H1 (cell line): Measurements from ENCODE around the gene FGF1. TPM values are rescaled to one million over a fixed set of nuclear protein-coding genes. Genes with fewer than 3 reads are reported as not detected.

Source experiments
- CTCF ChIA-PET: fragments of 300-600 bp; sonication (Branson Sonifier 250); formaldehyde crosslinking; loops from one replicate; lab custom pipeline; 2021; ENCODE audit not compliant: partially characterized antibody; lab: Charles Lee
- POLR2A ChIA-PET: fragments of 300-600 bp; sonication (Branson Sonifier 250); formaldehyde crosslinking; loops from one replicate; lab custom pipeline; 2021; ENCODE audit warnings: inconsistent platforms; ENCODE audit not compliant: partially characterized antibody; lab: Charles Lee
- DNase-seq, 2 experiments: peaks; one replicate each; pipeline versions ENCODE4 v3.0.0 to v3.0.0-alpha.2; 2010 to 2022; ENCODE audit warnings: low spot score in 2 of 2, low read depth in 1 of 2, mixed read lengths in 1 of 2
- FAIRE-seq: peaks from 2 replicates; lab custom pipeline; 2011; peaks lifted over from hg19 to GRCh38; lab: Jason Lieb, UNC
- H2AFZ ChIP-seq: 2 replicates; pipeline ENCODE4 v1.8.1; 2012; ENCODE audit warnings: low read length, inconsistent platforms
- H2AK5ac ChIP-seq: 2 replicates; pipeline ENCODE4 v1.6.1; 2013; ENCODE audit warnings: low read depth, low read length
- H2BK120ac ChIP-seq: replicated peaks from 2 replicates; pipeline ENCODE3; 2013; ENCODE audit warnings: low read depth, low read length, inconsistent platforms
- H2BK12ac ChIP-seq: 2 replicates; pipeline ENCODE4 v1.6.1; 2013; ENCODE audit warnings: low read depth, low read length
- H2BK15ac ChIP-seq: 2 replicates; pipeline ENCODE4 v1.6.1; 2013; ENCODE audit warnings: low read length
- H2BK20ac ChIP-seq: 2 replicates; pipeline ENCODE4 v1.6.1; 2013; ENCODE audit warnings: low read length
- H2BK5ac ChIP-seq: 2 replicates; pipeline ENCODE4 v1.6.1; 2013; ENCODE audit warnings: low read depth, low read length
- H3K14ac ChIP-seq: 2 replicates; pipeline ENCODE4 v1.6.1; 2013; ENCODE audit warnings: inconsistent platforms; ENCODE audit not compliant: insufficient read length
- H3K18ac ChIP-seq: 2 replicates; pipeline ENCODE4 v1.6.1; 2013; ENCODE audit warnings: low read length; ENCODE audit errors: extremely low read depth
- H3K23ac ChIP-seq: 2 replicates; pipeline ENCODE4 v1.6.1; 2013; ENCODE audit warnings: inconsistent platforms; ENCODE audit not compliant: insufficient read length
- H3K23me2 ChIP-seq: 2 replicates; pipeline ENCODE4 v1.6.1; 2013; ENCODE audit warnings: low read depth, low read length
- H3K27ac ChIP-seq: 2 replicates; pipeline ENCODE4 v1.6.1; 2011; ENCODE audit warnings: low read depth, low read length, inconsistent platforms
- H3K27me3 ChIP-seq, 4 experiments: replicated peaks in 1 of 4; 1 replicate in 1 of 4; 2 replicates in 3 of 4; pipeline versions ENCODE4 v1.6.1 to v1.8.1; 2011 to 2013; ENCODE audit warnings: low read length in 3 of 4, mild to moderate bottlenecking in 3 of 4, inconsistent platforms in 2 of 4, mixed read lengths in 2 of 4, moderate library complexity in 1 of 4; ENCODE audit not compliant: control insufficient read depth in 3 of 4, insufficient read depth in 3 of 4; ENCODE audit errors: extremely low read depth in 1 of 4
- H3K36me3 ChIP-seq, 4 experiments: 2 replicates each; pipeline versions ENCODE4 v1.6.1 to v1.8.1; 2011 to 2013; ENCODE audit warnings: mild to moderate bottlenecking in 4 of 4, low read length in 3 of 4, moderate library complexity in 2 of 4, control low read depth in 1 of 4, inconsistent platforms in 1 of 4; ENCODE audit not compliant: insufficient read depth in 4 of 4, control insufficient read depth in 2 of 4
- H3K4ac ChIP-seq: replicated peaks from 2 replicates; pipeline ENCODE3; 2013; ENCODE audit warnings: low read length, low read depth, mixed read lengths, inconsistent platforms; ENCODE audit not compliant: insufficient read length
- H3K4me1 ChIP-seq, 4 experiments: replicated peaks in 1 of 4; 1 replicate in 1 of 4; 2 replicates in 3 of 4; pipeline versions ENCODE4 v1.6.1 to v1.8.1; 2011 to 2013; ENCODE audit warnings: low read length in 3 of 4, inconsistent platforms in 2 of 4, mixed read lengths in 1 of 4; ENCODE audit not compliant: insufficient read depth in 4 of 4, control insufficient read depth in 3 of 4
- H3K4me2 ChIP-seq, 2 experiments: 2 replicates each; pipeline versions ENCODE4 v1.6.1 to v1.8.1; 2011 to 2013; ENCODE audit warnings: low read depth in 2 of 2, low read length in 2 of 2, control low read depth in 1 of 2, inconsistent platforms in 1 of 2, mild to moderate bottlenecking in 1 of 2; ENCODE audit not compliant: insufficient read depth in 1 of 2
- H3K4me3 ChIP-seq, 4 experiments: fragments of 200-600, 300-600 bp in 1 of 4; sonication (generic), shearing (Covaris generic), sonication (Bioruptor Twin) in 1 of 4; 2 replicates each; pipeline versions ENCODE4 v1.5.1 to v1.8.1; 2011 to 2016; ENCODE audit warnings: low read length in 4 of 4, low read depth in 3 of 4, control low read depth in 2 of 4, inconsistent platforms in 2 of 4, mild to moderate bottlenecking in 2 of 4, mixed read lengths in 1 of 4, moderate library complexity in 1 of 4; ENCODE audit not compliant: insufficient read depth in 2 of 4; ENCODE audit errors: extremely low read depth in 1 of 4
- H3K56ac ChIP-seq: replicated peaks from 2 replicates; pipeline ENCODE3; 2013; ENCODE audit warnings: low read depth, mild to moderate bottlenecking, mixed read lengths, low read length, inconsistent platforms; ENCODE audit not compliant: insufficient read length
- H3K79me1 ChIP-seq: 2 replicates; pipeline ENCODE4 v1.6.1; 2013; ENCODE audit warnings: low read depth, low read length, control low read depth
- H3K79me2 ChIP-seq, 2 experiments: 2 replicates each; pipeline versions ENCODE4 v1.6.1 to v1.8.1; 2012 to 2013; ENCODE audit warnings: low read length in 2 of 2, mild to moderate bottlenecking in 2 of 2, inconsistent platforms in 1 of 2; ENCODE audit not compliant: insufficient read depth in 2 of 2, control insufficient read depth in 1 of 2
- H3K9ac ChIP-seq, 4 experiments: replicated peaks in 1 of 4; 1 replicate in 1 of 4; 2 replicates in 3 of 4; pipeline versions ENCODE4 v1.6.1 to v1.8.1; 2011 to 2013; ENCODE audit warnings: low read depth in 3 of 4, low read length in 3 of 4, control low read depth in 2 of 4, mild to moderate bottlenecking in 2 of 4, moderate library complexity in 2 of 4, inconsistent platforms in 1 of 4; ENCODE audit errors: extremely low read depth in 1 of 4
- H3K9me3 ChIP-seq, 2 experiments: 2 replicates each; pipeline versions ENCODE4 v1.6.1 to v1.8.1; 2012 to 2013; ENCODE audit warnings: mild to moderate bottlenecking in 2 of 2, moderate library complexity in 2 of 2, control low read depth in 1 of 2, inconsistent platforms in 1 of 2, low read depth in 1 of 2, low read length in 1 of 2, mixed read lengths in 1 of 2; ENCODE audit not compliant: insufficient read depth in 2 of 2
- H4K20me1 ChIP-seq, 2 experiments: replicated peaks in 1 of 2; 2 replicates each; pipeline versions ENCODE3 to v1.8.1; 2011 to 2013; ENCODE audit warnings: inconsistent platforms in 2 of 2, low read length in 2 of 2, mild to moderate bottlenecking in 1 of 2; ENCODE audit not compliant: insufficient read depth in 2 of 2, control insufficient read depth in 1 of 2
- H4K5ac ChIP-seq: 2 replicates; pipeline ENCODE4 v1.6.1; 2013; ENCODE audit warnings: low read length, low read depth, mixed read lengths, inconsistent platforms; ENCODE audit not compliant: insufficient read length
- H4K8ac ChIP-seq: 2 replicates; pipeline ENCODE4 v1.8.0; 2013; ENCODE audit warnings: mild to moderate bottlenecking, moderate library complexity, low read length, inconsistent platforms; ENCODE audit not compliant: insufficient read depth; ENCODE audit errors: extremely low read depth
- H4K91ac ChIP-seq: replicated peaks from 2 replicates; pipeline ENCODE3; 2013; ENCODE audit warnings: low read length, mixed read lengths, inconsistent platforms; ENCODE audit not compliant: insufficient read length
- BCL11A ChIP-seq, 2 experiments: IDR thresholded peaks; one replicate each; pipeline ENCODE4 v1.6.1; 2011; ENCODE audit warnings: low read depth in 2 of 2, low read length in 2 of 2, mild to moderate bottlenecking in 2 of 2
- E2F6 ChIP-seq: IDR thresholded peaks from 2 replicates; pipeline ENCODE4 v1.6.1; 2012; ENCODE audit warnings: inconsistent platforms
- KDM1A ChIP-seq: fragments of 200-600, 300-600 bp; sonication (generic); IDR thresholded peaks from 2 replicates; pipeline ENCODE4 v1.7.1; 2016; ENCODE audit warnings: mild to moderate bottlenecking, low read length, borderline replicate concordance
- NRF1 ChIP-seq: IDR thresholded peaks from 2 replicates; pipeline ENCODE4 v1.6.1; 2011; ENCODE audit warnings: mild to moderate bottlenecking, low read depth, low read length, improper control_type of control experiment
- RNF2 ChIP-seq: fragments of 200-900, 300-1000 bp; sonication (generic); IDR thresholded peaks from 2 replicates; pipeline ENCODE4 v1.7.1; 2016; ENCODE audit warnings: borderline replicate concordance, low read depth, mild to moderate bottlenecking, antibody characterized with exemption, low read length; ENCODE audit not compliant: poor library complexity, severe bottlenecking; ENCODE audit errors: missing control alignments
- SIN3A ChIP-seq, 2 experiments: IDR thresholded peaks in 1 of 2; conservative IDR thresholded peaks in 1 of 2; 2 replicates each; pipeline ENCODE4 v1.6.1; 2011 to 2012; ENCODE audit warnings: low read length in 2 of 2, improper control_type of control experiment in 1 of 2, low read depth in 1 of 2, mild to moderate bottlenecking in 1 of 2
- YY1 ChIP-seq: IDR thresholded peaks from 2 replicates; pipeline ENCODE4 v1.6.1; 2011; ENCODE audit warnings: low read depth, mild to moderate bottlenecking, low read length
- WGBS, 2 experiments: shearing (Covaris generic) in 1 of 2; methylation state at CpG; one replicate each; pipeline versions ENCODE4 v1.1.6 to v1.1.7; 2013 to 2015; ENCODE audit warnings: low lambda C conversion rate in 2 of 2, mixed read lengths in 2 of 2, inconsistent platforms in 1 of 2, low coverage in 1 of 2, missing lambda C conversion rate in 1 of 2; ENCODE audit not compliant: insufficient replicate concordance in 2 of 2, insufficient coverage in 1 of 2, insufficient read length in 1 of 2; ENCODE audit errors: extremely low coverage in 1 of 2, missing lambda C conversion rate in 1 of 2; 5-methylcytosine and 5-hydroxymethylcytosine counted together
- polyA plus RNA-seq, 7 experiments: library from polyadenylated mRNA; depleted of rRNA in 3 of 7; stranded (reverse) in 5 of 7; unstranded in 2 of 7; fragments of >200 nt in 5 of 7; fragments of 200-250 nt in 2 of 7; gene quantifications; 1 replicate in 5 of 7; 2 replicates in 1 of 7; 4 replicates in 1 of 7; pipeline versions ENCODE4 v1.2.1 to v1.2.3, GENCODE V29; 2011 to 2013; ENCODE audit warnings: missing spikeins in 2 of 7, mixed read lengths in 2 of 7
- total RNA-seq: library from RNA; stranded (reverse); fragmentation: NEBNext Ultra II Directional; extraction: Animal tissue kit (Norgen Biotek cat#: 25700); gene quantifications from 2 replicates; pipeline ENCODE4 v1.2.1, GENCODE V29; 2021
- TF ChIP-seq, protein P1 (sequence below), 3 experiments: IDR thresholded peaks; 1 replicate in 2 of 3; 2 replicates in 1 of 3; pipeline versions ENCODE4 v1.5.1 to v1.6.1; 2011; ENCODE audit warnings: low read length in 3 of 3, mild to moderate bottlenecking in 3 of 3, inconsistent platforms in 2 of 3, low read depth in 1 of 3, moderate library complexity in 1 of 3; ENCODE audit not compliant: insufficient read depth in 1 of 3; ENCODE audit errors: control extremely low read depth in 1 of 3
- TF ChIP-seq, protein P2 (sequence below): IDR thresholded peaks from 2 replicates; pipeline ENCODE4 v1.6.1; 2011; ENCODE audit warnings: low read depth, mild to moderate bottlenecking, low read length; ENCODE audit not compliant: insufficient read depth

FGF1 gene
- total and polyA plus RNA-seq, 2 of the 8 experiments (the other 6 are each of a cell fraction or from before 2014, with no cell fraction given) = 0.30 to 0.50 TPM

DNA sequence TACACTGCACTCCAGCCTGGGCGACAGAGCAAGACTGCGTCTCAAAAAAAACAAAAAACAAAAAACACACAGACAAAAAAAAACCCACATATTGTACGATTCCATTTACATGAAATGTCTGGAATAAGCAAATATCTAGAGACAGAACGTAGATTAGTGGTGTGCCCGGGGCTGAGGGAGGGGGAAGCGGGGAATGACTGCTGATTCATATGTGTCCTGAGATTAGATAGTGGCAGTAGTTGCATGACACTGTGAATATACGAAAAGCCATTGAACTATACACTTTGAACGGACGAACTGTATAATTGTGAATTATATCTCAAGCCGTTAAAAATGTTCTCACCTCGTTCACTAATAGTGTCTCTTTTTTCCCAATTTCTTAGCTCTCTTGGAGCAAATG lies 23.9 kb downstream of the FGF1 start:
- Histone ChIP-seq H3K18ac (no peak overlapping the region), H2BK120ac (no peak overlapping the region), H2BK5ac (no peak overlapping the region), H3K9ac (no peak overlapping the region), H2BK20ac (no peak overlapping the region), H4K20me1 (no peaks in the 10 kb centered on the region), H3K14ac (no peak overlapping the region), H3K23ac (no peak overlapping the region), H3K4me3 (no peak overlapping the region), H3K4me1 (peaks cover 0 to 5% (median 0%) of the 10 kb centered on the region in 4 experiments; a peak in 2 of 7 replicates), H3K23me2 (no peaks in the 10 kb centered on the region; the same call in 1 of the 2 replicates), H4K91ac (no peak overlapping the region), H3K9me3 (no peaks in the 10 kb centered on the region), H3K4me2 (no peak overlapping the region), H4K8ac (no peak overlapping the region), H3K27ac (no peak overlapping the region), H2AFZ (no peak overlapping the region), H3K56ac (no peak overlapping the region), H4K5ac (no peak overlapping the region), H2BK12ac (no peak overlapping the region), H3K79me2 (no peaks in the 10 kb centered on the region), H2AK5ac (no peak overlapping the region), H2BK15ac (no peak overlapping the region), H3K4ac (no peak overlapping the region), H3K27me3 (no peaks in the 10 kb centered on the region), H3K79me1 (no peaks in the 10 kb centered on the region), H3K36me3 (no peaks in the 10 kb centered on the region)
- POLR2A ChIA-PET = no interaction called here
- WGBS, 2 experiments = 88% methylated on average over 11 of the region's 11 CpGs; no CpG with 5 or more reads in 1 of the 2 experiments
- CTCF ChIA-PET = interaction anchor here (0.6 to 17.4 kb wide), 5 partner anchors 8 to 101 kb away, joined by 3 to 605 read pairs (median 8); partner anchors contain the start of gene FGF1
- no peak for FAIRE-seq
- DNase-seq = no peak
- TF ChIP-seq, protein P1, sequence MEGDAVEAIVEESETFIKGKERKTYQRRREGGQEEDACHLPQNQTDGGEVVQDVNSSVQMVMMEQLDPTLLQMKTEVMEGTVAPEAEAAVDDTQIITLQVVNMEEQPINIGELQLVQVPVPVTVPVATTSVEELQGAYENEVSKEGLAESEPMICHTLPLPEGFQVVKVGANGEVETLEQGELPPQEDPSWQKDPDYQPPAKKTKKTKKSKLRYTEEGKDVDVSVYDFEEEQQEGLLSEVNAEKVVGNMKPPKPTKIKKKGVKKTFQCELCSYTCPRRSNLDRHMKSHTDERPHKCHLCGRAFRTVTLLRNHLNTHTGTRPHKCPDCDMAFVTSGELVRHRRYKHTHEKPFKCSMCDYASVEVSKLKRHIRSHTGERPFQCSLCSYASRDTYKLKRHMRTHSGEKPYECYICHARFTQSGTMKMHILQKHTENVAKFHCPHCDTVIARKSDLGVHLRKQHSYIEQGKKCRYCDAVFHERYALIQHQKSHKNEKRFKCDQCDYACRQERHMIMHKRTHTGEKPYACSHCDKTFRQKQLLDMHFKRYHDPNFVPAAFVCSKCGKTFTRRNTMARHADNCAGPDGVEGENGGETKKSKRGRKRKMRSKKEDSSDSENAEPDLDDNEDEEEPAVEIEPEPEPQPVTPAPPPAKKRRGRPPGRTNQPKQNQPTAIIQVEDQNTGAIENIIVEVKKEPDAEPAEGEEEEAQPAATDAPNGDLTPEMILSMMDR (IDR thresholded peaks at IDR 0.05; ENCODE audit: control extremely low read depth in 1 of 3, insufficient read depth in 1 of 3, low read depth in 1 of 3, low read length in 3 of 3) = no peak
- TF ChIP-seq YY1 (no peak), SIN3A (conservative IDR thresholded peaks at IDR 0.05 in 1 of 2, IDR thresholded peaks at IDR 0.05 in 1 of 2; ENCODE audit: low read depth in 1 of 2, low read length in 2 of 2) (no peak), KDM1A (no peak), RNF2 (no peak), NRF1 (no peak), BCL11A (IDR thresholded peaks at IDR 0.05; ENCODE audit: low read depth in 2 of 2, low read length in 2 of 2) (no peak), E2F6 (no peak)
- TF ChIP-seq, protein P2, sequence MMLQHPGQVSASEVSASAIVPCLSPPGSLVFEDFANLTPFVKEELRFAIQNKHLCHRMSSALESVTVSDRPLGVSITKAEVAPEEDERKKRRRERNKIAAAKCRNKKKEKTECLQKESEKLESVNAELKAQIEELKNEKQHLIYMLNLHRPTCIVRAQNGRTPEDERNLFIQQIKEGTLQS = no peak
